GM12801 (cell line): ENCODE results near the gene CDC42EP1.

Source experiments
- TF ChIP-seq, protein P1 (sequence below): IDR thresholded peaks from one replicate; pipeline ENCODE4 v1.5.1; 2011; ENCODE audit warnings: control low read depth; ENCODE audit not compliant: insufficient read length; ENCODE audit errors: extremely low read depth

CDC42EP1 gene

DNA sequence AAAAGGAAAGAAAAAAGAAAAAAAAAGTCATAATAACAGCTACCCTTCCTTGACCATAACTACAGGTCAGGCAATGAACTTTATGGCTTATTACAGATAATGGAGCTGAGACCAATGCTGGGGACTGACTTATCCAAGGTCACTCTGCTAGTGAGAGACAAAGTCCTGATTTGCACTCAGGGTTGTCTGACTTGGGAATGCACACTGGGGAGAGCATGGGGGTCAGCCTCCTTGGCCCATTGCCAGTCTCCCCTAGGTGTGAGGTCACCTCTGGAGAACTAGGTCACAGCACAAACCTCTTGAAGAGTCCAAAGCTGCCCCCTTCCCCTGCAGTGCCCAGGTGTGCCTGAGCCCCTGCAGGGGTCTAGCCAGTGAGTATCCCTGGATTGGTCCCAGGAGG lies 5.3 kb upstream of the CDC42EP1 start:
- TF ChIP-seq, protein P1, sequence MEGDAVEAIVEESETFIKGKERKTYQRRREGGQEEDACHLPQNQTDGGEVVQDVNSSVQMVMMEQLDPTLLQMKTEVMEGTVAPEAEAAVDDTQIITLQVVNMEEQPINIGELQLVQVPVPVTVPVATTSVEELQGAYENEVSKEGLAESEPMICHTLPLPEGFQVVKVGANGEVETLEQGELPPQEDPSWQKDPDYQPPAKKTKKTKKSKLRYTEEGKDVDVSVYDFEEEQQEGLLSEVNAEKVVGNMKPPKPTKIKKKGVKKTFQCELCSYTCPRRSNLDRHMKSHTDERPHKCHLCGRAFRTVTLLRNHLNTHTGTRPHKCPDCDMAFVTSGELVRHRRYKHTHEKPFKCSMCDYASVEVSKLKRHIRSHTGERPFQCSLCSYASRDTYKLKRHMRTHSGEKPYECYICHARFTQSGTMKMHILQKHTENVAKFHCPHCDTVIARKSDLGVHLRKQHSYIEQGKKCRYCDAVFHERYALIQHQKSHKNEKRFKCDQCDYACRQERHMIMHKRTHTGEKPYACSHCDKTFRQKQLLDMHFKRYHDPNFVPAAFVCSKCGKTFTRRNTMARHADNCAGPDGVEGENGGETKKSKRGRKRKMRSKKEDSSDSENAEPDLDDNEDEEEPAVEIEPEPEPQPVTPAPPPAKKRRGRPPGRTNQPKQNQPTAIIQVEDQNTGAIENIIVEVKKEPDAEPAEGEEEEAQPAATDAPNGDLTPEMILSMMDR = no peak

GRCh38 chr22:37556710-37557109 lies 3.6 kb upstream of the CDC42EP1 start:
- TF ChIP-seq, protein P1 = no peak

- TF ChIP-seq, protein P1 = no peak
Measured at GRCh38 chr22:37557321-37558001, 2.8 kb upstream of the CDC42EP1 start.

DNA sequence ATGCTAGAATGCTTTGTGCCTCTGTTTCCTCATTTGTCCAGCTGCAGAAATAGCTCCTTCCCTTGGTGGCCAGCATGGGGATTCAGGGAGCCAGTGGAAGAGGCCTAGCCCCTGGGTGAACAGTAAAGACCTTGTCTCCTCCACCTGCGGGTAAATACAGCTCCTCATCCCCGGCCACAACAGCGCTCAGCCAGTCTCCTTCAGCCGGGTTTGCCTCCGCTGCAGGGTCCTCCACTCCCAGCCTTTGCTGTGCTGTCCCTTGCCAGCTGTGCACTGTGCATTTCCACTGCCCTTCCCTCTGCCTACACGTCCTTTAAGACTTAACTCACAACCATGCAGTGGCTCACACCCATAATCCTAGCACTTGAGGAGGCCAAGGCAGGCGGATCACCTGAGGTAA lies 1.5 kb upstream of the CDC42EP1 start:
- TF ChIP-seq, protein P1 = no peak

DNA sequence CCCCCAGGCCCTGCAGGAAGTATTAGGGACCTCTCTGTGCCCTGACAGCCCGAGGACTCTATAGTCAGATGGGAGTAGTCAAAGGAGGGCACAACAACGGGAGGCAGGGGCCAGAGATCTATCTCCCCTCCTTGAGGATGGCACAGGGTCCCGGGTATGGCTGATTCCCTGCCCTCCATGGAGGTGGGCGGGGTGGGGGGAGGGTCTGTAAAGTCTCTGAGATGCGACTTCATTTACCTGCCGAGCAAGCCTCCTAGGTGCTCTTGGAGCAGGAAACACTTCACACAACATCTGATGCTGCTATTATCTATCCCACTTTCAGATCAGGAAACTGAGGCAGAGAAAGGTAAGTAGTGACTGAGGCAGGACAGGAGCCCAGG lies 769 bp upstream of the CDC42EP1 start:
- TF ChIP-seq, protein P1 = no peak

DNA sequence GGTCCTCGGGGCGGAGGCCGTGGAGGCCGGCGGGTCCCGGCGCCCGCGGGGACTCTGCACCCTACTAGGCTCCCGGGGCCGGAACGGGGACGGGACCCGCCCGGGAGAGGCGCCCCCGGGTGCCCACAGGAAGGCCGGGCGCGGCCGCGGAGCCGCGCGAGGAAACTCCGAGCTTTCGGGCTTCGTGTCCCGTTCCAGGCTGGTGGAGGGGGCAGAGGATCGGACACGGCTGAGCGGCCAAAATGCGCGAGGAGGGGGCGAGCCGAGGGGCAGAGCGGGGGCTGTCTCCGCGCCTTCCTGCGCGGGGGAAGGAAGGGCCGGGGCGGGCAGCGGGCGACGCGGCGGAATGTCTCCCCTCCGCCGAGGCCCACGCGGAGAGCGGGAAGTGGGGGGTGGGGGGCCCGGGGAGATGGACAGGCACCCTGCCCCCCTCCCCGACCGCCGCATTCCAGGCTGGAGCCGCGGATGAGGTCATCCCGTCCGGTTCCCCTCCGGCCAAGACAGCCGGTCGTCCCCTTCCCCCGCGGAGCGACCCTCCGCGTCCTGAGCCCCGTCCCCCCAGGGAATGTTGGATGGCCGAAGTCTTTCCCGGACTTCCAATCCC lies 430 bp downstream of the CDC42EP1 start:
- TF ChIP-seq, protein P1 = no peak

DNA sequence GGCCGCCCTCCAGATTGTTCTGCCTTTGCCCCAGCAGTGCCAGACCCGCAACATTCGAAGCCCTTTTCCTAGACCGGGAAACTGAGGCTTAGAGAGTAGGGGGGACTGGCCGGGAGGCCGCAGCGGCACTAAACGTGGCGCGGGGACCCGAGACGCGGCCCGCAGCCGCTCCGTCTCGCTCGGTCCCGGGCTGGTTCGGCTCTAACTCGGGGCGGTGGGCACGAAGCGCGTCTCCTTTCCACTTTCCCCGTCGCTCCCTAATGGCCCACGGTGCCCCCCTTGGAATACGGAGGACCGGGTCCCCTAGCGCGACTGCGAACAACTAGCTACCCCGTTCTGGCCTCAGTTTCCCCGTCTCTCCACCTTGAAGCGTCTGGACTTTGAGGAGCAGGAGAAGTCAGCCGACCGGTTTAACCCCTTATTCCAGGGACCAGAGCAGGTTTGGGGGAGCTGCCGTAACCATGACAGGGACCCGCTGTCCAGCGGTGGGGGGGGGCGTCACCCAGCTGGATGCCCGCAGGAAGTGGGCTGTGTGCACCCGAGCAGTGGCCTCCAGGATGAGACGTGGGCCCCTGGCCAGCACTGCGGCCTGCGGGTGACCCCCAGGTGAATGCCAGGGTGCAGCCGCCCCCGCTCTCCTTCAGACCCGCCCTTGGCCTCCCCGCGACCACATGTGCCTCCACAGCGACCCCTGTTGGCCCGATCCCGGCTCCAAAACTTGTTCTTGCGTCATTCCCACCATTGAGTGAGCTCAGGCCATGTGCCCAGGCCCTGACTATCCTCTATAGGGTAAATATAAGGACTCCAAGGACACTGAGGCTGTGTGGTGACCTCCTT lies 1.1 kb downstream of the CDC42EP1 start:
- TF ChIP-seq, protein P1 = no peak
